GM23338 (cell line): Measurements from ENCODE around the gene PDE7B. TPM values are rescaled to one million over a fixed set of nuclear protein-coding genes. Genes with fewer than 3 reads are reported as not detected.

ENCODE experiments used
- ATAC-seq: fragments of 200-7000 bp; cut with Tn5 transposase; 3 replicates; pipeline ENCODE4 v1.9.1; 2020
- DNase-seq: peaks from one replicate; pipeline ENCODE4 v3.0.0-alpha.2; 2015; ENCODE audit warnings: low spot score
- H2AFZ ChIP-seq: fragments of 200-600 bp; sonication (generic); 2 replicates; pipeline ENCODE4 v1.8.0; 2016; ENCODE audit warnings: antibody characterized with exemption, mild to moderate bottlenecking, moderate library complexity
- H3F3A ChIP-seq: fragments of 200-600 bp; sonication (generic); replicated peaks from 2 replicates; pipeline ENCODE4 v1.8.0; 2017; ENCODE audit warnings: antibody characterized with exemption, mixed run types, low read depth
- H3K27ac ChIP-seq: fragments of 200-600 bp; sonication (generic); 2 replicates; pipeline ENCODE4 v1.6.1; 2016; ENCODE audit warnings: low read depth
- H3K27me3 ChIP-seq: fragments of 200-600 bp; sonication (generic); 2 replicates; pipeline ENCODE4 v1.8.0; 2016; ENCODE audit warnings: mild to moderate bottlenecking, mixed run types, moderate library complexity; ENCODE audit not compliant: insufficient read depth
- H3K36me3 ChIP-seq: fragments of 200-600 bp; sonication (generic); 2 replicates; pipeline ENCODE4 v1.8.0; 2016; ENCODE audit warnings: mild to moderate bottlenecking; ENCODE audit not compliant: insufficient read depth
- H3K4me1 ChIP-seq: fragments of 200-600 bp; sonication (generic); 2 replicates; pipeline ENCODE4 v1.8.0; 2016; ENCODE audit warnings: mild to moderate bottlenecking, moderate library complexity; ENCODE audit not compliant: insufficient read depth
- H3K4me2 ChIP-seq: fragments of 200-600 bp; sonication (generic); 2 replicates; pipeline ENCODE4 v1.7.1; 2017; ENCODE audit warnings: mixed run types
- H3K4me3 ChIP-seq: fragments of 200-600 bp; sonication (generic); 2 replicates; pipeline ENCODE4 v1.6.1; 2016; ENCODE audit warnings: mixed run types
- H3K79me2 ChIP-seq: fragments of 200-600 bp; sonication (generic); replicated peaks from 2 replicates; pipeline ENCODE4 v1.8.0; 2017; ENCODE audit warnings: mild to moderate bottlenecking; ENCODE audit not compliant: insufficient read depth
- H3K9me2 ChIP-seq: fragments of 200-600 bp; sonication (generic); 2 replicates; pipeline ENCODE4 v1.8.0; 2017; ENCODE audit not compliant: insufficient read depth
- H4K20me1 ChIP-seq: fragments of 200-600 bp; sonication (generic); replicated peaks from 2 replicates; pipeline ENCODE4 v1.8.0; 2017; ENCODE audit warnings: mild to moderate bottlenecking; ENCODE audit not compliant: insufficient read depth
- H3K27ac Mint-ChIP-seq: 2 replicates; pipeline ENCODE4 v1.8.0; 2020; ENCODE audit warnings: inconsistent platforms, mild to moderate bottlenecking, moderate library complexity, mixed read lengths
- H3K27me3 Mint-ChIP-seq: 3 replicates; pipeline ENCODE4 v1.8.0; 2022; ENCODE audit warnings: low read depth, mild to moderate bottlenecking, moderate library complexity, mixed read lengths, inconsistent platforms; ENCODE audit not compliant: insufficient read depth, poor library complexity
- H3K36me3 Mint-ChIP-seq: 3 replicates; pipeline ENCODE4 v1.8.0; 2021; ENCODE audit warnings: low read depth, mild to moderate bottlenecking, inconsistent platforms, moderate library complexity, mixed read lengths
- H3K4me1 Mint-ChIP-seq: 3 replicates; pipeline ENCODE4 v1.8.0; 2020; ENCODE audit warnings: mild to moderate bottlenecking, inconsistent platforms, mixed read lengths
- H3K4me3 Mint-ChIP-seq: 3 replicates; pipeline ENCODE4 v1.8.0; 2021; ENCODE audit warnings: moderate library complexity, mild to moderate bottlenecking, inconsistent platforms, mixed read lengths
- H3K9me3 Mint-ChIP-seq: 3 replicates; pipeline ENCODE4 v1.8.0; 2020; ENCODE audit warnings: moderate library complexity, mild to moderate bottlenecking, inconsistent platforms, mixed read lengths
- CREB1 ChIP-seq: fragments of 250-450 bp; sonication (Bioruptor Pico); IDR thresholded peaks from 2 replicates; pipeline ENCODE4 v1.5.0; 2020; ENCODE audit warnings: low read depth, mild to moderate bottlenecking, moderate library complexity
- EZH2 ChIP-seq: fragments of 200-600 bp; sonication (generic); IDR thresholded peaks from one replicate; pipeline ENCODE4 v1.8.0; 2017; ENCODE audit warnings: antibody characterized with exemption, mild to moderate bottlenecking, low read depth; ENCODE audit not compliant: unreplicated experiment
- EZH2phosphoT487 ChIP-seq: fragments of 200-600 bp; sonication (generic); IDR thresholded peaks from one replicate; pipeline ENCODE4 v1.8.1; 2018; ENCODE audit warnings: antibody characterized with exemption; ENCODE audit not compliant: unreplicated experiment
- JUNB ChIP-seq: IDR thresholded peaks from one replicate; pipeline ENCODE4 v1.6.1; 2016; ENCODE audit warnings: antibody characterized with exemption; ENCODE audit not compliant: unreplicated experiment
- NANOG ChIP-seq: IDR thresholded peaks from 2 replicates; pipeline ENCODE4 v1.6.1; 2016; ENCODE audit warnings: antibody characterized with exemption, borderline replicate concordance
- POLR2AphosphoS5 ChIP-seq: IDR thresholded peaks from 2 replicates; pipeline ENCODE4 v1.6.1; 2016; ENCODE audit warnings: antibody characterized with exemption, low read depth
- STAT1 ChIP-seq: IDR thresholded peaks from one replicate; pipeline ENCODE4 v1.6.1; 2016; ENCODE audit warnings: antibody characterized with exemption; ENCODE audit not compliant: unreplicated experiment
- ZNF114 ChIP-seq: fragments of 250-450 bp; sonication (Bioruptor Pico); IDR thresholded peaks from 2 replicates; pipeline ENCODE4 v1.5.0; 2020; ENCODE audit warnings: mild to moderate bottlenecking, moderate library complexity
- ZNF331 ChIP-seq: fragments of 250-450 bp; sonication (Bioruptor Pico); IDR thresholded peaks from 2 replicates; pipeline ENCODE4 v1.5.0; 2020; ENCODE audit warnings: low read depth, mild to moderate bottlenecking, moderate library complexity
- polyA plus RNA-seq: library from polyadenylated mRNA; unstranded; fragments of >200 nt; fragmentation: Nextera tagmentation; extraction: Ambion mirVana; gene quantifications from 2 replicates; pipeline ENCODE4 v1.2.1, GENCODE V29; 2016
- total RNA-seq: library from RNA; depleted of rRNA; stranded (reverse); fragments of >200 nt; shearing (Covaris generic); gene quantifications from 2 replicates; pipeline ENCODE4 v1.2.3, GENCODE V29; 2014
- TF ChIP-seq, protein P1 (sequence below), 2 experiments: fragments of 200-600 bp in 1 of 2; sonication (generic) in 1 of 2; conservative IDR thresholded peaks; 2 replicates each; pipeline versions ENCODE4 v1.5.1 to v1.6.1; 2016 to 2017; ENCODE audit warnings: antibody characterized with exemption in 2 of 2, low read depth in 2 of 2, mild to moderate bottlenecking in 2 of 2, moderate library complexity in 1 of 2
- TF ChIP-seq, protein P2 (sequence below): IDR thresholded peaks from 2 replicates; pipeline ENCODE4 v1.6.1; 2016; ENCODE audit warnings: antibody characterized with exemption
- TF ChIP-seq, protein P3 (sequence below): IDR thresholded peaks from one replicate; pipeline ENCODE4 v1.6.1; 2018; ENCODE audit warnings: antibody characterized with exemption; ENCODE audit not compliant: unreplicated experiment

Gene PDE7B
- total and polyA plus RNA-seq, 2 experiments from 2014 or later, result 0.07 TPM; not detected in 1

DNA sequence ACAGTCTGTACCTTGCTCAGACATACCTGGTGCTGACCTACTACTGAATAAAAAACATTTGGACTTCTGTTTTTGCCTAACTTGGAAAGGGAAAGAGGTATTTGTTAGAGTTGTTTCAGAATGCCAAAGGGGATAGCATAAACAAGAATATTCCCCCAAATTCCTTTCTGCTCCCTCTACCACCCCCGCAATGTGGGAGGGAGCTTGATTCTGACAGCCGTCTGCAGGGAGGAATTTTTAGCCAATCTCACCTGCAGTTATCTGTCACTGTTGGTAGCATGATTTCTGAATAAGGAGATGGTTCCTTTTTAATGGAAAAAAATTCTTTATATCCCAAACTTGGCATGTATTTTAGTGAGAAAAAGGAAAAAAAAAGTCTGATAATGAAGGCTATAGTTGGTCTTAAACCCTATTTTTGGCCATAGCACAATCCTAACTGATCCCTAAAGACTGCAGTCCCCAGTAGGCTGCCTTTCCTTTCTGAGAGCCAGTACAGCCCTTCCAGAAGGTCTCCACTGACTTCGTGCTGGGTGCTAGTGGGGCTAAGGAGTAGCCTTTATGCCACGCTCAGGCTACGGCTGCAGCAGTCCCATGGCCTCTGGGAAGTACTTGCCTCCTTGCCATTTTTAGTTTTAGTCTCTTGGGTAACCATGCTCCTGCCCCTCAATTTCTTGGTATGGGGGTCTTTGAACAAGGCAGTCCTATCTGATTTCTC, 13.6 kb upstream of the PDE7B start (continued):
- TF ChIP-seq, protein P1, sequence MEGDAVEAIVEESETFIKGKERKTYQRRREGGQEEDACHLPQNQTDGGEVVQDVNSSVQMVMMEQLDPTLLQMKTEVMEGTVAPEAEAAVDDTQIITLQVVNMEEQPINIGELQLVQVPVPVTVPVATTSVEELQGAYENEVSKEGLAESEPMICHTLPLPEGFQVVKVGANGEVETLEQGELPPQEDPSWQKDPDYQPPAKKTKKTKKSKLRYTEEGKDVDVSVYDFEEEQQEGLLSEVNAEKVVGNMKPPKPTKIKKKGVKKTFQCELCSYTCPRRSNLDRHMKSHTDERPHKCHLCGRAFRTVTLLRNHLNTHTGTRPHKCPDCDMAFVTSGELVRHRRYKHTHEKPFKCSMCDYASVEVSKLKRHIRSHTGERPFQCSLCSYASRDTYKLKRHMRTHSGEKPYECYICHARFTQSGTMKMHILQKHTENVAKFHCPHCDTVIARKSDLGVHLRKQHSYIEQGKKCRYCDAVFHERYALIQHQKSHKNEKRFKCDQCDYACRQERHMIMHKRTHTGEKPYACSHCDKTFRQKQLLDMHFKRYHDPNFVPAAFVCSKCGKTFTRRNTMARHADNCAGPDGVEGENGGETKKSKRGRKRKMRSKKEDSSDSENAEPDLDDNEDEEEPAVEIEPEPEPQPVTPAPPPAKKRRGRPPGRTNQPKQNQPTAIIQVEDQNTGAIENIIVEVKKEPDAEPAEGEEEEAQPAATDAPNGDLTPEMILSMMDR (conservative IDR thresholded peaks at IDR 0.05; ENCODE audit: low read depth in 2 of 2), result no peak
- TF ChIP-seq JUNB, result no peak
- no peak for TF ChIP-seq ZNF331 (CRISPR knock-in tag)
- TF ChIP-seq ZNF114 (CRISPR knock-in tag), result no peak
- TF ChIP-seq STAT1, result no peak
- TF ChIP-seq CREB1 (CRISPR knock-in tag), result no peak
- no peak for TF ChIP-seq EZH2
- TF ChIP-seq NANOG, result no peak
- TF ChIP-seq EZH2phosphoT487, result no peak

DNA sequence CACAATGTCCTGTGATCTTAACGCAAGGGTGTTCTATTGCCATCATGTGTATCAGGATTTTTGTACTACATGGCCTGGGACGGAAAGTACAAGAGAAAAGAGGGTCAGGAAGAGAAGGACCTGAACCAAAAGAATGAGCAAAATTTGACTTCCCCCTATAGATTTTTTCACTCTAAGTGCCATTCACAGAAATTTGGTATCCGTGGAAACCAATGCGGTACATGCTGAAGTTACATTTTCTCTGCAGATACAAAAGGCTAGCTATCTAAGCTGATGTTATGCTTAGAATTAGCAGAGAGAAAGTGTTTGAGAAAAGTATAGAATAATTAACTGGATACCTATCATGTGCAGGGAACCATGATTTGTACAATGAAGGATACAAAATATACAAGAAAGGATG, 12.4 kb upstream of the PDE7B start:
- Histone ChIP-seq H2AFZ (peak overlapping the region; percentile 53; the same call in 1 of the 2 replicates), H3K4me2 (no peak overlapping the region), H3K79me2 (no peaks in the 10 kb centered on the region), H3K27me3 (no peaks in the 10 kb centered on the region), H3K9me2 (no peaks in the 10 kb centered on the region), H3K4me3 (no peak overlapping the region), H3F3A (no peaks in the 10 kb centered on the region), H3K4me1 (0 out of 2 replicates have a peak, but pooled peaks cover 7% of the 10 kb centered on the region), H4K20me1 (no peaks in the 10 kb centered on the region), H3K36me3 (no peaks in the 10 kb centered on the region), H3K27ac (no peak overlapping the region)
- no peak overlapping the region for H3K4me3 Mint-ChIP-seq
- no peaks in the 10 kb centered on the region for H3K27me3 Mint-ChIP-seq
- no peaks in the 10 kb centered on the region for H3K36me3 Mint-ChIP-seq
- no peak for DNase-seq
- no peak overlapping the region for H3K27ac Mint-ChIP-seq
- no peaks in the 10 kb centered on the region; the same call in 2 of the 3 replicates for H3K9me3 Mint-ChIP-seq
- no peak for ATAC-seq
- peaks cover 16% of the 10 kb centered on the region; the same call in 2 of the 3 replicates for H3K4me1 Mint-ChIP-seq
- no peak for TF ChIP-seq NANOG
- TF ChIP-seq EZH2phosphoT487, result no peak
- TF ChIP-seq CREB1 (CRISPR knock-in tag), result no peak
- TF ChIP-seq EZH2, result no peak
- TF ChIP-seq, protein P2, sequence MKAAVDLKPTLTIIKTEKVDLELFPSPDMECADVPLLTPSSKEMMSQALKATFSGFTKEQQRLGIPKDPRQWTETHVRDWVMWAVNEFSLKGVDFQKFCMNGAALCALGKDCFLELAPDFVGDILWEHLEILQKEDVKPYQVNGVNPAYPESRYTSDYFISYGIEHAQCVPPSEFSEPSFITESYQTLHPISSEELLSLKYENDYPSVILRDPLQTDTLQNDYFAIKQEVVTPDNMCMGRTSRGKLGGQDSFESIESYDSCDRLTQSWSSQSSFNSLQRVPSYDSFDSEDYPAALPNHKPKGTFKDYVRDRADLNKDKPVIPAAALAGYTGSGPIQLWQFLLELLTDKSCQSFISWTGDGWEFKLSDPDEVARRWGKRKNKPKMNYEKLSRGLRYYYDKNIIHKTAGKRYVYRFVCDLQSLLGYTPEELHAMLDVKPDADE, result no peak
- TF ChIP-seq STAT1, result no peak
- no peak for TF ChIP-seq POLR2AphosphoS5
- no peak for TF ChIP-seq ZNF331 (CRISPR knock-in tag)
- TF ChIP-seq, protein P3, sequence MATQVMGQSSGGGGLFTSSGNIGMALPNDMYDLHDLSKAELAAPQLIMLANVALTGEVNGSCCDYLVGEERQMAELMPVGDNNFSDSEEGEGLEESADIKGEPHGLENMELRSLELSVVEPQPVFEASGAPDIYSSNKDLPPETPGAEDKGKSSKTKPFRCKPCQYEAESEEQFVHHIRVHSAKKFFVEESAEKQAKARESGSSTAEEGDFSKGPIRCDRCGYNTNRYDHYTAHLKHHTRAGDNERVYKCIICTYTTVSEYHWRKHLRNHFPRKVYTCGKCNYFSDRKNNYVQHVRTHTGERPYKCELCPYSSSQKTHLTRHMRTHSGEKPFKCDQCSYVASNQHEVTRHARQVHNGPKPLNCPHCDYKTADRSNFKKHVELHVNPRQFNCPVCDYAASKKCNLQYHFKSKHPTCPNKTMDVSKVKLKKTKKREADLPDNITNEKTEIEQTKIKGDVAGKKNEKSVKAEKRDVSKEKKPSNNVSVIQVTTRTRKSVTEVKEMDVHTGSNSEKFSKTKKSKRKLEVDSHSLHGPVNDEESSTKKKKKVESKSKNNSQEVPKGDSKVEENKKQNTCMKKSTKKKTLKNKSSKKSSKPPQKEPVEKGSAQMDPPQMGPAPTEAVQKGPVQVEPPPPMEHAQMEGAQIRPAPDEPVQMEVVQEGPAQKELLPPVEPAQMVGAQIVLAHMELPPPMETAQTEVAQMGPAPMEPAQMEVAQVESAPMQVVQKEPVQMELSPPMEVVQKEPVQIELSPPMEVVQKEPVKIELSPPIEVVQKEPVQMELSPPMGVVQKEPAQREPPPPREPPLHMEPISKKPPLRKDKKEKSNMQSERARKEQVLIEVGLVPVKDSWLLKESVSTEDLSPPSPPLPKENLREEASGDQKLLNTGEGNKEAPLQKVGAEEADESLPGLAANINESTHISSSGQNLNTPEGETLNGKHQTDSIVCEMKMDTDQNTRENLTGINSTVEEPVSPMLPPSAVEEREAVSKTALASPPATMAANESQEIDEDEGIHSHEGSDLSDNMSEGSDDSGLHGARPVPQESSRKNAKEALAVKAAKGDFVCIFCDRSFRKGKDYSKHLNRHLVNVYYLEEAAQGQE, result no peak
